SK-N-SH (cell line): ENCODE data around the gene FDX2. TPM values are rescaled to one million over a fixed set of nuclear protein-coding genes. Genes with fewer than 3 reads are reported as not detected.

Source experiments
- CTCF ChIA-PET: fragments of 300-600, 350-600 bp; formaldehyde crosslinking; extraction: SDS; loops from one replicate; lab custom pipeline; 2021; lab: Yijun Ruan, JAX
- POLR2A ChIA-PET: fragments of 350-600 bp; sonication (Branson Sonifier 250); formaldehyde crosslinking; extraction: SDS; loops from one replicate; lab custom pipeline; 2020; ENCODE audit warnings: antibody characterized with exemption, inconsistent platforms; lab: Yijun Ruan, JAX
- DNase-seq: peaks from one replicate; pipeline ENCODE4 v3.0.0; 2012
- H2AFZ ChIP-seq: fragments of 200-600 bp; sonication (generic); 2 replicates; pipeline ENCODE4 v1.8.1; 2016; ENCODE audit warnings: antibody characterized with exemption, mild to moderate bottlenecking, low read depth
- H3F3A ChIP-seq: fragments of 200-600 bp; sonication (generic); replicated peaks from 2 replicates; pipeline ENCODE3; 2016; ENCODE audit warnings: antibody characterized with exemption, mild to moderate bottlenecking; ENCODE audit not compliant: insufficient read depth
- H3K27ac ChIP-seq, 2 experiments: fragments of 200-500 bp in 1 of 2; fragments of 200-600 bp in 1 of 2; sonication (Bioruptor generic) in 1 of 2; sonication (generic), shearing (Covaris generic) in 1 of 2; 2 replicates each; pipeline versions ENCODE4 v1.5.1 to v1.6.1; 2014 to 2016; ENCODE audit warnings: low read depth in 2 of 2, inconsistent platforms in 1 of 2, low read length in 1 of 2, mild to moderate bottlenecking in 1 of 2, mixed read lengths in 1 of 2
- H3K27me3 ChIP-seq: fragments of 200-600 bp; sonication (generic), shearing (Covaris generic); 2 replicates; pipeline ENCODE4 v1.6.1; 2016; ENCODE audit warnings: mixed run types; ENCODE audit not compliant: insufficient read depth
- H3K36me3 ChIP-seq, 2 experiments: fragments of 200-500 bp in 1 of 2; fragments of 200-600 bp in 1 of 2; sonication (Bioruptor generic) in 1 of 2; sonication (generic) in 1 of 2; replicated peaks in 1 of 2; 2 replicates each; pipeline versions ENCODE3 to v1.5.1; 2014 to 2016; ENCODE audit warnings: low read length in 1 of 2, mild to moderate bottlenecking in 1 of 2; ENCODE audit not compliant: insufficient read depth in 2 of 2, control insufficient read depth in 1 of 2
- H3K4me1 ChIP-seq, 2 experiments: fragments of 200-500 bp in 1 of 2; fragments of 200-600 bp in 1 of 2; sonication (Bioruptor generic) in 1 of 2; sonication (generic), shearing (Covaris generic) in 1 of 2; 2 replicates each; pipeline versions ENCODE4 v1.5.1 to v1.6.1; 2014 to 2016; ENCODE audit warnings: low read depth in 1 of 2, low read length in 1 of 2, mixed run types in 1 of 2; ENCODE audit not compliant: insufficient read depth in 2 of 2, control insufficient read depth in 1 of 2
- H3K4me2 ChIP-seq: fragments of 200-600 bp; sonication (generic), shearing (Covaris generic); 2 replicates; pipeline ENCODE4 v1.6.1; 2017; ENCODE audit warnings: mixed run types
- H3K4me3 ChIP-seq, 2 experiments: fragments of 200-500 bp in 1 of 2; fragments of 200-600 bp in 1 of 2; sonication (Bioruptor generic) in 1 of 2; sonication (generic), shearing (Covaris generic) in 1 of 2; 2 replicates each; pipeline versions ENCODE4 v1.5.1 to v1.8.1; 2014 to 2016; ENCODE audit warnings: low read depth in 2 of 2, inconsistent platforms in 1 of 2, low read length in 1 of 2, mild to moderate bottlenecking in 1 of 2, mixed read lengths in 1 of 2, moderate library complexity in 1 of 2
- H3K79me2 ChIP-seq: fragments of 200-600 bp; sonication (generic); 2 replicates; pipeline ENCODE4 v1.8.1; 2017; ENCODE audit warnings: mild to moderate bottlenecking; ENCODE audit not compliant: insufficient read depth
- H3K9ac ChIP-seq: fragments of 200-600 bp; sonication (generic); 2 replicates; pipeline ENCODE4 v1.6.1; 2017; ENCODE audit warnings: mixed run types
- H3K9me2 ChIP-seq: fragments of 200-600 bp; sonication (generic); 2 replicates; pipeline ENCODE4 v1.6.1; 2017; ENCODE audit warnings: mixed run types
- H3K9me3 ChIP-seq: fragments of 200-600 bp; sonication (generic); 2 replicates; pipeline ENCODE4 v1.6.1; 2017; ENCODE audit warnings: mixed run types, mild to moderate bottlenecking, moderate library complexity
- H4K20me1 ChIP-seq: fragments of 200-600 bp; sonication (generic); 2 replicates; pipeline ENCODE4 v1.6.1; 2017; ENCODE audit warnings: mild to moderate bottlenecking, mixed run types; ENCODE audit not compliant: insufficient read depth
- CHD2 ChIP-seq: fragments of 150-350 bp; IDR thresholded peaks from 2 replicates; pipeline ENCODE4 v1.6.1; 2018; ENCODE audit warnings: low read length; ENCODE audit not compliant: partially characterized antibody
- EP300 ChIP-seq, 2 experiments: IDR thresholded peaks; 2 replicates each; pipeline versions ENCODE4 v1.4.0 to v1.6.1; 2012; ENCODE audit warnings: borderline replicate concordance in 1 of 2, low read depth in 1 of 2, low read length in 1 of 2
- EZH2phosphoT487 ChIP-seq: fragments of 200-600 bp; sonication (generic); IDR thresholded peaks from 2 replicates; pipeline ENCODE4 v1.6.1; 2017; ENCODE audit warnings: low read depth, mixed run types, mild to moderate bottlenecking, antibody characterized with exemption, moderate library complexity, borderline replicate concordance
- GABPA ChIP-seq: IDR thresholded peaks from 2 replicates; pipeline ENCODE4 v1.4.0; 2012; ENCODE audit warnings: low read depth, mild to moderate bottlenecking
- GATA2 ChIP-seq: sonication (generic); formaldehyde crosslinking; IDR thresholded peaks from 2 replicates; pipeline ENCODE4 v1.5.0; 2020; ENCODE audit warnings: mild to moderate bottlenecking, missing genetic modification reagents
- MXI1 ChIP-seq: IDR thresholded peaks from 2 replicates; pipeline ENCODE4 v1.6.1; 2012; ENCODE audit warnings: mild to moderate bottlenecking, low read depth, low read length, improper control_type of control experiment
- NRF1 ChIP-seq: IDR thresholded peaks from 2 replicates; pipeline ENCODE4 v1.6.1; 2012; ENCODE audit warnings: low read depth, mild to moderate bottlenecking, low read length
- RCOR1 ChIP-seq: fragments of 150-350 bp; IDR thresholded peaks from 2 replicates; pipeline ENCODE4 v1.6.1; 2017; ENCODE audit warnings: antibody characterized with exemption, low read length
- RXRA ChIP-seq: IDR thresholded peaks from 2 replicates; pipeline ENCODE4 v1.4.0; 2012; ENCODE audit warnings: low read depth, mild to moderate bottlenecking, borderline replicate concordance
- SIN3A ChIP-seq: IDR thresholded peaks from 2 replicates; pipeline ENCODE4 v1.6.1; 2012; ENCODE audit warnings: low read depth, mild to moderate bottlenecking, low read length, moderate library complexity, borderline replicate concordance
- SMC3 ChIP-seq: IDR thresholded peaks from 2 replicates; pipeline ENCODE4 v1.6.1; 2012; ENCODE audit warnings: low read depth, low read length, improper control_type of control experiment
- TAF1 ChIP-seq: IDR thresholded peaks from 2 replicates; pipeline ENCODE4 v1.6.1; 2012; ENCODE audit warnings: low read depth, mild to moderate bottlenecking, low read length, moderate library complexity, borderline replicate concordance
- WGBS: methylation state at CpG from one replicate; pipeline ENCODE4 v1.1.6; 2017; ENCODE audit warnings: low lambda C conversion rate; 5-methylcytosine and 5-hydroxymethylcytosine counted together
- polyA plus RNA-seq, 3 experiments: library from polyadenylated mRNA; depleted of rRNA; stranded (reverse); fragments of >200 nt; gene quantifications; 2 replicates each; pipeline ENCODE4 v1.2.3, GENCODE V29; 2012
- TF ChIP-seq, protein P1 (sequence below): IDR thresholded peaks from 2 replicates; pipeline ENCODE4 v1.4.0; 2012; ENCODE audit warnings: low read depth, borderline replicate concordance
- TF ChIP-seq, protein P2 (sequence below): IDR thresholded peaks from 2 replicates; pipeline ENCODE4; 2012
- TF ChIP-seq, protein P3 (sequence below): IDR thresholded peaks from 2 replicates; pipeline ENCODE4 v1.4.0; 2012; ENCODE audit warnings: low read depth

The FDX2 gene
- polyA plus RNA-seq, 1 of the 3 experiments (the other 2 are of a cell fraction) = 45.8 TPM

DNA sequence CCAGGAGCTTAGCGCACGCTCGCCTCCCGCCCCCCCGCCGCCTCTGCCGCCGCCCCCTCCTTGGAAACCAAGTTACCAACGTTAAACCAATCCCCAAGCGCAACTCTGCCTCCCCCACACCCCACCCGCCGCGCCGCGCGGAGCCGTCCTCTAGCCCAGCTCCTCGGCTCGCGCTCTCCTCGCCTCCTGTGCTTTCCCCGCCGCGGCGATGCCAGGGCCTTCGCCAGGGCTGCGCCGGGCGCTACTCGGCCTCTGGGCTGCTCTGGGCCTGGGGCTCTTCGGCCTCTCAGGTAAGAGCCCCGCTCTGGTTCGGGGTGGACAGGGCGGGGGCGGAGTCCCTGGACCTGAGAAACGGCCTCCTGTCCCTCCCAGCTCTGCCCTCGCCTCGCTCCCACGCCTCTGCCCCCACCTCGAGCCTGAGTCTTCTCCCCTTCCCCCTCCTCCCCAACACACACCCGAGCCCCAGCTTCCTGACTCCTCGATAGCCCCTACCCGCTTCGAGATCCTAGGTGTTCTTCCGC is 25.9 kb downstream of the FDX2 start, which contains the start of gene ICAM5:
Gene ICAM5 (plus strand): TSS at position 117 of the 521 bp plus-strand sequence. CDS start 92 bp downstream, at position 209.
- no peaks in the 10 kb centered on the region for H3K36me3 ChIP-seq
- H2AFZ ChIP-seq = peak within 1 kb of the TSS; percentile 91
- H3K9me2 ChIP-seq = no peaks in the 10 kb centered on the region
- H3K4me3 ChIP-seq = peak within 1 kb of the TSS; percentile 45 to 77
- TF ChIP-seq SMC3 (no peak), RXRA (no peak), SIN3A (no peak)
- TF ChIP-seq, protein P1, sequence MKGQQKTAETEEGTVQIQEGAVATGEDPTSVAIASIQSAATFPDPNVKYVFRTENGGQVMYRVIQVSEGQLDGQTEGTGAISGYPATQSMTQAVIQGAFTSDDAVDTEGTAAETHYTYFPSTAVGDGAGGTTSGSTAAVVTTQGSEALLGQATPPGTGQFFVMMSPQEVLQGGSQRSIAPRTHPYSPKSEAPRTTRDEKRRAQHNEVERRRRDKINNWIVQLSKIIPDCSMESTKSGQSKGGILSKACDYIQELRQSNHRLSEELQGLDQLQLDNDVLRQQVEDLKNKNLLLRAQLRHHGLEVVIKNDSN = no peak
- ChIA-PET CTCF (interaction anchor here (0.6 to 7.4 kb wide), 13 partner anchors 9 to 132 kb away, joined by 3 to 65 read pairs (median 6); partner anchors contain the start of genes CDC37 and ICAM1), POLR2A (interaction anchor here (1.2 to 1.4 kb wide), 2 partner anchors 12 to 14 kb away, joined by 3 to 4 read pairs; no protein-coding TSS in a partner anchor)
- no peaks in the 10 kb centered on the region; the same call in 1 of the 2 replicates for H3K27me3 ChIP-seq
- DNase-seq = no peak
- H3K79me2 ChIP-seq = no peaks in the 10 kb centered on the region
- peak within 1 kb of the TSS; percentile 98 for H3K4me2 ChIP-seq
- no peak within 1 kb of the TSS for H3K9ac ChIP-seq
- H3K9me3 ChIP-seq = no peaks in the 10 kb centered on the region
- WGBS = 4% methylated on average over 13 of the region's 45 CpGs
- peaks cover 0 to 39% of the 10 kb centered on the region in 2 experiments; a peak in 1 of 4 replicates for H3K4me1 ChIP-seq
- no peak within 1 kb of the TSS for H3K27ac ChIP-seq
- H4K20me1 ChIP-seq = no peaks in the 10 kb centered on the region
- H3F3A ChIP-seq = peaks cover 6% of the 10 kb centered on the region

DNA sequence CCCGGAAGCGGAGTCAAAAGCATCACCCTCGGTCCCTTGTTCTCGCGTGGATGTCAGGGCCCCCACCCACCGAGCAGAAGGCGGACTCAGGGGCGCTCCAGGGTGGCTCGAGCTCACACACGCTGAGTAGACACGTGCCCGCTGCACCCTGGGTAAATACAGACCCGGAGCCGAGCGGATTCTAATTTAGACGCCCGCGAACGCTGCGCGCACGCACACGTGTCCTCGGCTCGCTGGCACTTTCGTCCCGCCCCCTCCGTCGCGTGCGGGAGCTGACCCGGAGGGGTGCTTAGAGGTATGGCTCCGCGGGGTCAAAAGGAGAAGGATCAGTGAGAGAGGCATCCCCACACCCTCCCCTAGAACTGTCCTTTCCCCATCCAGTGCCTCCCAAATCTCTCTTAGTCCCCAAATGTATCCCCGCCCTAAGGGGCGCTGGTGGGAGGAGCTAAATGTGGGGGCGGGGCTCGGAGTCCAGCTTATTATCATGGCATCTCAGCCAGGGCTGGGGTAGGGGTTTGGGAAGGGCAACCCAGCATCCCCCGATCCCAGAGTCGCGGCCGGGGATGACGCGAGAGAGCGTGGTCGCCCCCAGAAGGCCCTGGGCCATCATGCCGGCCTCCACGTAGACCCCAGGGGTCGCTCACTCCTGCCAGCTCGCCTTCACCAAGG is 26.5 kb downstream of the FDX2 start:
- Histone ChIP-seq H3K4me3 (peak overlapping the region; percentile 37 to 77), H3K9me2 (no peaks in the 10 kb centered on the region), H2AFZ (peak overlapping the region; percentile 91), H4K20me1 (no peaks in the 10 kb centered on the region), H3K4me1 (peaks cover 0 to 39% of the 10 kb centered on the region in 2 experiments; a peak in 1 of 4 replicates), H3K27me3 (no peaks in the 10 kb centered on the region; the same call in 1 of the 2 replicates), H3K4me2 (peak overlapping the region; percentile 98), H3F3A (peaks cover 6% of the 10 kb centered on the region), H3K9me3 (no peaks in the 10 kb centered on the region), H3K9ac (no peak overlapping the region), H3K27ac (no peak overlapping the region), H3K79me2 (no peaks in the 10 kb centered on the region), H3K36me3 (no peaks in the 10 kb centered on the region)
- CTCF ChIA-PET = interaction anchor here (0.6 to 7.4 kb wide), 11 partner anchors 10 to 128 kb away, joined by 3 to 65 read pairs (median 6); partner anchors contain the start of genes CDC37 and ICAM1
- DNase-seq = peak; percentile 68
- TF ChIP-seq, protein P2, sequence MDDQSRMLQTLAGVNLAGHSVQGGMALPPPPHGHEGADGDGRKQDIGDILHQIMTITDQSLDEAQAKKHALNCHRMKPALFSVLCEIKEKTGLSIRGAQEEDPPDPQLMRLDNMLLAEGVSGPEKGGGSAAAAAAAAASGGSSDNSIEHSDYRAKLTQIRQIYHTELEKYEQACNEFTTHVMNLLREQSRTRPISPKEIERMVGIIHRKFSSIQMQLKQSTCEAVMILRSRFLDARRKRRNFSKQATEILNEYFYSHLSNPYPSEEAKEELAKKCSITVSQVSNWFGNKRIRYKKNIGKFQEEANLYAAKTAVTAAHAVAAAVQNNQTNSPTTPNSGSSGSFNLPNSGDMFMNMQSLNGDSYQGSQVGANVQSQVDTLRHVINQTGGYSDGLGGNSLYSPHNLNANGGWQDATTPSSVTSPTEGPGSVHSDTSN = no peak
- no peak for TF ChIP-seq EP300 (IDR thresholded peaks at IDR 0.05; ENCODE audit: borderline replicate concordance in 1 of 2, low read depth in 1 of 2, low read length in 1 of 2)
- no peak for TF ChIP-seq TAF1
- TF ChIP-seq GABPA = no peak
- TF ChIP-seq, protein P3, sequence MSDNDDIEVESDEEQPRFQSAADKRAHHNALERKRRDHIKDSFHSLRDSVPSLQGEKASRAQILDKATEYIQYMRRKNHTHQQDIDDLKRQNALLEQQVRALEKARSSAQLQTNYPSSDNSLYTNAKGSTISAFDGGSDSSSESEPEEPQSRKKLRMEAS = peak; percentile 83
- no peak for TF ChIP-seq CHD2
- no peak for TF ChIP-seq NRF1
- TF ChIP-seq MXI1 = peak; percentile 58
- TF ChIP-seq, protein P1 = peak; percentile 45; the same call in 1 of the 2 replicates
- TF ChIP-seq EZH2phosphoT487 = no peak
- no peak for TF ChIP-seq GATA2 (CRISPR knock-in tag)
- no peak for TF ChIP-seq RCOR1
- POLR2A ChIA-PET = interaction anchor here (1.2 to 1.4 kb wide), 2 partner anchors 11 to 13 kb away, joined by 3 to 4 read pairs; no protein-coding TSS in a partner anchor
- WGBS = 3% methylated on average over 23 of the region's 50 CpGs
